HG03558 (cell line): Measurements from ENCODE around the gene COL10A1.

ENCODE experiments used
- ATAC-seq: cut with Tn5 transposase; IDR thresholded peaks from one replicate; pipeline ENCODE4 v1.9.1; 2021; ENCODE audit warnings: moderate number of reproducible peaks; ENCODE audit not compliant: unreplicated experiment; ENCODE audit errors: extremely low read depth

Gene COL10A1

GRCh38 chr6:116088946-116089345 lies 37.0 kb downstream of the COL10A1 start:
- ATAC-seq: no peak

GRCh38 chr6:116087437-116088027 lies 38.4 kb downstream of the COL10A1 start:
- ATAC-seq: peak; percentile 90

- no peak for ATAC-seq
Measured at GRCh38 chr6:116084284-116084683, 41.6 kb downstream of the COL10A1 start.

GRCh38 chr6:116083052-116083451 lies 42.9 kb downstream of the COL10A1 start:
- ATAC-seq: no peak

- no peak for ATAC-seq
Measured at GRCh38 chr6:116078945-116079344, 47.0 kb downstream of the COL10A1 start.

GRCh38 chr6:116078522-116078921 lies 47.4 kb downstream of the COL10A1 start:
- no peak for ATAC-seq

- no peak for ATAC-seq
Measured at GRCh38 chr6:116074732-116075390, 51.1 kb downstream of the COL10A1 start.

GRCh38 chr6:116073765-116074440 lies 52.0 kb downstream of the COL10A1 start:
- ATAC-seq: no peak

GRCh38 chr6:116072368-116072767 lies 53.6 kb downstream of the COL10A1 start:
- no peak for ATAC-seq

GRCh38 chr6:116070616-116071389 lies 55.1 kb downstream of the COL10A1 start:
- ATAC-seq: no peak

- no peak for ATAC-seq
Measured at GRCh38 chr6:116070101-116070500, 55.8 kb downstream of the COL10A1 start.
